ENCODE results near the gene PIK3R5.
"Not testable (repeated sequence)": the region's sequence is repeated elsewhere in the genome, so short reads cannot be mapped to it uniquely, and the experiment has no call there.

PIK3R5 gene

DNA sequence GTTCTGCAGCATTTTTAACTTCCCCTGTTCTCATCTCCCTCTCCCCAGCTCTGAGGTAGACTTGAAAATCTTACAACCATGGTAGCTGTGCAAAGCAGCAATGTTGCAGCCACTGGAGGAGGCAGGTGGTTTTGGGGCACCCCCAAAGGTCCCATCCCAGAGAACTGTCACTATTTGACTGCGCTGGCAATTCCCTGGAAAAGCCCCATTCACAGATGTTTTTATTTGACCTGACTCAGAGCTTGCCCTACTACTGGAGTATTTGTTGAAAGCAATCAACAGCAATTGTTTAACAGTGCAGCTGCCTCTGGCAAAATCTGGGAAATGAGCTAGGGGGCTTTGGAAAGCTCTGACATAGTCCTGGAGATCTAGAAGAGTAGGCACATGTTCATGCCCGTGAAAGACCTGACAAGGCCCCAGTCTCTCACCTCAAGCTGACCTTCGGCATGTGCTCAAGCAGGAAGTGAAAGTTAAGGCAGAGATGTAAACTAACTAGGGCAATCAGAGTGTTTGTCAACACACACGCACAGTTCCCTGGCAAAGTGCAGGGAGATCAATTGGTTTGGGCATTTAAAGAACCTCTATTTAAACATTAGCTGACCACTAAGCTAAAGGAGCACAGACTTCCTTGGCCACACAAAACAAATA, 19.7 kb upstream of the PIK3R5 start:
- DNase-seq, result no peak

DNA sequence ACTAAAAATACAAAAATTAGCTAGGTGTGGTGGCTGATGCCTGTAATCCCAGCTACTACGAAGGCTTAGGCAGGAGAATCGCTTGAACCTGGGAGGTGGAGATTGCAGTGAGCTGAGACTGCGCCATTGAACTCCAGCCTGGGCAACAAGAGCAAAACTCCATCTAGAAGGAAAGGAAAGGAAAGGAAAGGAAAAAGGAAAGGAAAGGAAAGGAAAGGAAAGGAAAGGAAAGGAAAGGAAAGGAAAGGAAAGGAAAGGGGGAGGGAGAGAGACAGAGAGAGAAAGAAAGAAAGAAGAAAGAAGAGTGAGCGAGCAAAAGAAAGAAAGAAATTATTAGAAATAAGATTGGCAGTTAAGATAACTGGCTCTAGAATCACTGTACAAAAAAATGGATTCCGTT, 18.7 kb upstream of the PIK3R5 start:
- not testable (repeated sequence) for DNase-seq

DNA sequence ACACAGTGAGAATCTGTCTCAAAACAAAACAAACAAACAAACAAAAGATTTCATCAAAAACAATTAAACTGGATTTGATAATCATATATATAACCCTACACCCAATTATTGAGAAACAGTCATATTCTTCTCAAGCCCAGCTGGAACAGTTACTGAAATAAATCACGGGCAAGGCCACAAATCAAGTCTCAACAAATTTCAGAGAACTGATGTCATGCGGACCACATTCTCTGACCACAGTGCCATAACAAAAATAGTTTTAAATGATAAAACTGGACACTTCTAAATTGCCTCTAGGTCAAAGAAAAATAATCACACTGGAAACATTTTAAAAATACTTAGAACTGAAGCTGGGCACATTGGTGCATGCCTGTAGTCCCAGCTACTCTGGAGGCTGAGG, 15.9 kb upstream of the PIK3R5 start:
- no peak for DNase-seq

DNA sequence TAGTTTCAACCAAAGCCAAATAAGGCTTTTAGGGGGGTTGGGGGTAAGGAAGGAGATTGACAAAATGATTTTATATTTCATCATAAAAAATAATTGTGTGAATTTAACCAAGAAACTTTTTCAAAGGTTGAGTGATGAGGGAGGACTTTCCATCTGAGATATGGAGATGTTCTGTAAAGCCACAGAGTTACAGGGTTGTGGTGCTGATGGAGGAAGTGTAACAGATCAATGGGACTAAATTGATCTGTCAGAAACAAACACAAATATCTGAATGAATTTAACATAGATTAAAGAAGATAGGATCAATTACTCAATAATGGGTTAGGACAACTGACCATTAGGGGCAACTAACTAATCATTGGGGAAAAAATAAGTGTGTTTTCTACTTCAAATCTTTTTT, 14.2 kb upstream of the PIK3R5 start:
- no peak for DNase-seq

DNA sequence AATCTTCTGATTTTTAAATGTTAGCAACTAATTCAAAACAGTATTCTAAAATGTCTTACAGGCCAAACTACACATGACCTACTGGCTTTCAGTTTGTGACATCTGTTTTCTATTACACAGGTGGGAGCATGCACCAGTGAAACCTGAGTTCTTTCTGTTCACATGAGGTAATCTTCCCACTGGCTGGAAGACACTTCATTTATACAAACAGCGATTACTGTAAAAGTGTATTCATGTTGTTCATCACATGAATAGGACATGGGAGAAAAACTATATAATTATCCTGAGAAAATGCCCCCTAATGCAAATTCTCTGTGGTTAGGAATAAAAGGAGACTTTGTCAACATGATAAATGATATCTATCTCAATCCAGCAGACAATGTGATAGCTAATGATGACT, 11.1 kb upstream of the PIK3R5 start:
- DNase-seq, result no peak

DNA sequence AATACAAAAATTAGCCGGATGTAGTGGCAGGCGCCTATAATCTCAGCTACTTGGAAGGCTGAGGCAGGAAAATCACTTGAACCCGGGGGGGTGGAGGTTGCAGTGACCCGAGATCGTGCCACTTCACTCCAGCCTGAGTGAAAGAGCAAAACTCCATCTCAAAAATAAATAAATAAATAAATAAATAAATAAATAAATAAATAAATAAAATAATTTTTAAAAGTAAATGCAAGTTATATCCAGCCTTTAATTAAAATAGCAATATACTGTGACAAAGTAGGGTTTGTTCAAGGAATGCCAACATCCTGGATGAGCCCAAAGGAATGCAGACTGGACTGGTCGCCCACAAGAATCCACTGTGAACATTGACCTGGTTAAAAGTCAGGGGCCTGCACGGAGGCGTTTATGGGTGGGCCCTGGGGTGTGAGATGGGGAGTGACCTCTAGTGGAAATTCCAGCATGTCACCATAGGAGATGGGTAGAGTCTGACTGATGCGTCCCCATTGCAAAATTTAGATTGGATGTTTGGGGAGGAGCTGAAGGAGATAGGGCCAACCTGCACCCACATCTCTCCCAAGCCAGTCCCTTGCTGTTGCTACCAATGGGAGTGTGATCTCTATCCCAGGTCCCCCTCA, 9.7 kb upstream of the PIK3R5 start:
- no peak for DNase-seq

DNA sequence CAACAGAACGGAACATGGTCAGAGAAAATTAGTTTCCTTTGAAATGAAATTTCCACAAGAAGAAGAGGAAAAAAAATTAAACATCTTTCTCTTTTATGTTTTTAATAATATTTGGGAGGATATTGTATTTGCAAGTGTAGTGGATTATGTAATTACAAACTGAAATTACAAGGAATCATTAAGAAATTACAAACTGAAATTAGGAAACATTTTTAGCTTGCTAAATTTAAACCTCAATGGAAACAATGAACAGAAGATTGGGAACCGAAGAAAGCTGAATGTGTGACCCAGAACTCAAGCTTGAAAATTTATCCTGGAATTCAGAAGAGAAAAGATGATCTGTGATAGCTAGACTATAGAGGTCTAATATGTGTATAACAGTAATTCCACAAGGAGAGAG, 4.4 kb upstream of the PIK3R5 start:
- DNase-seq, result no peak

DNA sequence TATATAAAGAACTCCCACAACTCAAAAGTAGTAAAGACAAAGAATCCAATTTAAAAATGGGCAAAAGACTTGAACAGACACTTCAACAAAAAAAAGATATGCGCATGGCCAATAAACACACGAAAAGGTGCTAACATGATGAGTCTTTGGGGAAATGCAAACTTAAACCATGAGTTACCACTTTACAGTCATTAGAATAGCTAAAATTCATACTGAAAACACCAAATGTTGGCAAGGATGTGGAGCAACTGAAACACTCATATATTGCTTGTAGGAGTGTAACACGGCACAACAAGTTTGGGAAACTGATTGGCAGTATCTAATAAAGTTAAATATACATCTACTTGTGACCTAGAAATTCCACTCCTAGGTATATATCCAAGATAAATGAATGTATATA, 3.0 kb upstream of the PIK3R5 start:
- DNase-seq, result no peak

DNA sequence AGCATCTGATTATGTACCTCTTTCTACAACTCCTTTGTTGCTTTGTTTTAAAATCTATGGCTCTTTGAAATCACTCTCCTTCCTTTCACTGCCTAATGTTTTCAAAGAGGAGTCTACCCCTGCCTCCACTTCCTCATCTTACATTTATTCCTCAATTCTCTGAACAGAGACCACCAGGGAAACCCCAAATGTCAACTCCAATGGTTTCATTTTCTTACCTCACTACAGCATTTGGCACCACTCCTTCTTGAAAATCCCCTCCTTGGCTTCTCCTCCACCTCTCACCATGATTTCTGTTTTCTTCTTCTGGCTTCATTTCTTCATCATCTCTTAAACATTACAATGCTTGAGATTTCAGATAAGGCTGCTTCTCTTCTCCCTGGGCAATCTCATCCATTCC, 2.4 kb upstream of the PIK3R5 start:
- no peak for DNase-seq

DNA sequence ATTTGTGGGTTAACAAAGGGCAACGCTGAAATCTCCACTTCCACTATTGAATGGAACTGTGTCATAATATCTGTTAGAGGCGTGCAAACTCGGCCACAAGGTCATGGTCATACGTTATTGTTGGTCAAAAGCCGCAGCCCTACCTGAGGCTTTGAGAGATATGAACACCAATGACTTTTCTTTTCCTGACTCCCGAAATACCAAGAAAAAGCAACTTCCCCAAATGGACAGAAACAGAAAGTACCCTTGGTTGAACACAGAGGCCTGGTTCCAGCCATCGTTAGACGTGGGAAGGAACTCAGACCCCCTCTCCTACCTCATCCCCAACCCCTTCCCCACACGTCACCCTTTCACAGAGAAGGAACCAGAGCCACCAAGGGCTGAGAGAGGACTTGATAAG, 1.4 kb upstream of the PIK3R5 start:
- DNase-seq, result no peak

DNA sequence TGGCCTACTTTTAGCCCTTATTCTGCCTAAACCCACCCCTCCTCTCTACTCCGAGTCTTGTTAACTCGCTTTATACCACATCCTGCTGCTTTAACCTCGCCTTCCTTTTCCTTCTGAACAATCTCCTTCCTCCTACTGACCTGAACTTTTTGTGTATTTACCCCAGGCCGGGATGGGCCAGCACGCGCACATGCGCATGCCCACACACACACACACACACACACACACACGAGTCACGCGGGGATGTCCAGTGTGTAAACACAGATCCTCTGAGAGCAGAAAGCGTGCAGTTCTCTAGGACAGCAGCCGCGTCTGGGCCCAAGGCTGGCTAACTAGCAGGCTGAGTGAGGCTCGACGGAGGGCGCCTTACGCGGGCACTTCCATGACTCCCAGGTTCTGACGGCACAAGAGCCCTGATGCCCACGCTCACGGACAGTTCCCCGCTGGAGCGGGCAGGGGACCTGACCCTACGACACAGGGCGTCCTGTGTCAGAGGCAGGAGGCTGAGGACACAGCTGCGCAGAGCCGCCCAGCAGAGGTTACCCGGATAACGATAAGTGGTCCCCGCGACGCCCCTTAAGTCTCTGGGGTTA, 610 bp downstream of the PIK3R5 start:
- no peak for DNase-seq

DNA sequence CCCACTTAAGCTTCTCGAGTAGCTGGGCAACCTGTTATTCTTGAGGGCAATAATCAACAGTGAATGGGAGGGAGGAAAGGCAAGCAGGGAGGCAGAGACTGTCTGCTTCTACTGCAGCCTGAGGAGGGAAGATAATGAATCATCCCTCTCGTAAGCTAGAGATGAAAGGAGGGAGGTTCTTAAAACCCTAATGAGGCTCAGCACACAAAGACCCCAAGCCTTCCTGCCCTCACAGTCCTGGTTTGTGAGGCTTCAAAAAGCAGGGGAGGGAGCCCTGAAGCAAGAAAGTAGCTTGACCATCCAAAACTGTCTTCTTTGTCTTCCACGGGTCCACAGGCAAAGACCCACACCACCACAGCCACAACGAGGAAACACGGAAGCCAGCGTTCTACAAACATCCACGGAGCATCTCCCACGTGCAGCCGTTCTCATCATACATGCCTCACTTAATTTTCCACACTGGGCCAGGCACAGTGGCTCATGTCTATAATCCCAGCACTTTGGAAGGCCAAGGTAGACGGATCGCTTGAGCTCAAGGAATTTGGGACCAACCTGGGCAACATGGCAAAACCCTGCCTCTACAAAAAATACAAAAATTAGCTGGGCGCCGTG, 1.8 kb downstream of the PIK3R5 start:
- no peak for DNase-seq

DNA sequence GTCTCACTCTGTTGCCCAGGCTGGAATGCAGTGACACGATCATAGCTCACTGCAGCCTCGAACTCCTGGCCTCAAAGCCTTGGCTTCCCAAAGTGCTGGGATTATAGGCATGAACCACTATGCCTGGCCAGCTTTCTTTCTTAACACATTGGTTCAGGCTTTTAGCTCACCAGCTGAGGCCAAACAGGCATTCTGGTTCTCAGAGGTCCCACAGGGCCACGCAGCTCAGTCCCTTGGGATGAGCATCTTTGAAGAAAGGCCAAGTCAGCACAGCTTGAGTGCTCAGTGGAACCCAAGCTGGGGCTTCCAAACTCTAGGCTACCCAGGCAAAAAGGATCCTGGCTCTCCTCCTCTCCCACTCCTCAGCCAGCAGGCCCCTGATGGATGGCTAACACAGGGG, 2.5 kb downstream of the PIK3R5 start:
- DNase-seq, result no peak

DNA sequence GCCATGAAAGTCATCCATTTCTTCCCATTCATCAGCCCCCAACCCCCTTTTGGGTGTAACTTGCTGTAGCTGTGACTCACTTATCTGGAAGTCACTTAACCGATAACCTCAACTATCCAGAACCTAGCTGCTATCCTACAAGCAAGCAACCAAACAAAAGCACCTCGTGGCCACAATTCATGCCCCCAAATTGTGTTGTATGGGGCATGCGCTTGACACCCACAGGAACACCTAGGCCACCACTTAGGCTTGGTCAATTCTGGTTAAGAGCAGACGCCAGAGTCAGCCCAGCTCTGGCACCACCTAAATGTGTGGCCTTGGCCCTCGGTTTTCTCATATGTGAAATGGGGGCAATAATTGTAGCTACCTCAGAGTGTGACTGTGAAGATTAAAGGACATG, 3.7 kb downstream of the PIK3R5 start:
- no peak for DNase-seq

DNA sequence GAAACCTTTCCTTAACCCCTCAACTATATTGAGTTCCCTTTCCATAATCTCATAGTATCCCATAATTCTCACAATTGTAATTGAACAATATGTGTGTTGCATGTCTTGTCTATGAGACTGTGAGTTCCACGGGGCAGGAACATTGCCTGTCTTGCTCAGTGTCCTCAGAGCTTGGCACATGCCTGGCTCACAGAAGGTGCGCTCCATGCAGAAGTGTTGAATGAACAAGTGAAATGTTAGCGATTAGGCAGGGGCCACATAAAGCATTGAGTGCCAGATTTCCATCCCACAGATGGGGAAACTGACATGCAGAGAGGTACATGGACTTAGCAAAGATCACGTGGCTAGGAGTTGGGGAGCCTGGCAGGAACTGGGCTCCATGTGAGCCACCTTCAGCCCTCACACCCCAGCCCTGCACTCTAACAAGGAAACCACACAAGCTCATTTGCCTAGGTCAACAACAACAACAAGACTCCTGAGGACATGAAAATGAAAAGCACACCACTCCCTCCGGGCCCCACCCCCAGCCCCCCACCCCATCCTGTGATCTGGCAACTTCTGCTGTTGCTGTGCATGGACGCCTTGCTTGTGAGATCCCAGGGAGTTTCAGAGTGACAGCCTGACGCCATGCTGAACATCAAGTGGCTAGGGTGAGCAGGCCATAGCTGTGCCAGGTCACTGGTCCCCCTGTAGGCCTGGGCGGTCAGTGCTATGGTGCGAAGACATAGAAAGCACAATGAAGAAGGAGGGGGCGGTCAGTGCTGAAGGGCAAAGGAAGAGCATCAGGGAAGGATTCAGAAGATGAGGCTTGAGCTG, 5.0 kb downstream of the PIK3R5 start:
- no peak for DNase-seq

DNA sequence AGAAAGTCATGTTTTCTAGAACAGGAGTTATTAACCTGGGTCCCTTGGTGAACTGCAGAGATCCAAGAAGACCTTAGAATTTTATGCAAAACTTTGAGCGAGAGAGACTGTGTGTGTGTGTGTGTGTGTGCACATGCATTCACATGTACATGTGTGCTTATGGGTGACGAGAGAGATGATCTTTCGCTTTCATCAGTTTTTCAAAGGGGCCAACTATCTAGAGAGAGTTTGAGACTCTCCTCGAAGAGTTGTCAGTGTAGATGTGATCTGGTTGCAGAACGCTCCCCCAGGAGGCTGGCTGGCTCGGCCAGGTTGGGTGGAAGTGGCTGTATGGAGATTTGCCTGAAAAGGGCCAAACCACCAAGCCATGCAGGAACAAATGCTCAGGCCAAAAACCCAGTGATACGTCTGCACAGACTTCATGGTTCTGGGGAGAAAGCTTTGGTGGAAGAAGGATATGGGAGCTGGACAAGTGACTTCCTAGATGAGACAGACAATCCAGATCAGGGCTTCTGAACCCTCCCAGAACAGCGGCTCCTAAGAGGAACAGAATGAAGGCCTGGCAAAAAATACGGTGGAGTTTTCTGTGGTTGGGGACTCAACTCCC, 6.1 kb downstream of the PIK3R5 start:
- DNase-seq, result no peak

DNA sequence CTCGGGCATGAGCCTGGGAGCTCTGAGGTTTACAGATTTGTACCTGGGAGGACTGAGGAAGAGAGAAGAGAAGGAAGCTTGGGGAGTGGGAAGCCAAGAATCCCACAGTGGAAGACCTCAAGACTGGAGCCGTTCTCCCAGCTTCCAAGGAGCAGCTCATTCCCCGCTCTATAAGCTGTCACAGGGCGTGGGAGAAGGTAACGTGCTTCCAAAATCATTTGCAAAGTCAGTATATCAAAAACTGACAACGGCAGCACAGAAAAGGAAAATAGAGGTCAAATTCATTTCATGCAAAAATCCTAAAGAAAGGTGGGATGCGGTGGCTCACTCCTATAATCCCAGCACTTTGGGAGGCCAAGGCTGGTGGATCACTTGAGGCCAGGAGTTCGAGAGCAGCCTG, 7.8 kb downstream of the PIK3R5 start:
- DNase-seq, result no peak

DNA sequence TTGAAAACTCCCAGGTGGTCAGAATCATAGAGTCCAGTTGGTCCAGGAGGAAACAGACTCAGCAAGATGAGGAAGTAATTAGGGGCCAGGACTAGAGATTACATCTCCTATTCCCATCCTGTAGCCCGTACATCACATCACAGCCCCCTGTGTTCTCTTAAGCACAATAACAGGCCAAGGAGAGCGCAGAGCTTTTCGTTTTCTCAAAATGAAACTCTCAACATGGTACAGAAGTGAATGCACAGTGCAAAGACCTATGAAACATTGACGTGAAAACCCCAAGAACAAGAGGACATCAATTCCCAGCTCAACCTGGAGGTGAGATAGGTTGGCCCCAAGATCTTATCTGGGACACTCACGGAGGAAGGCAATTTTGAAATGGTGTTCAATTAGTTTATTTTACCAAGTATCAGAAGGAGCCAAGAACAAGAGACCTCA, 9.0 kb downstream of the PIK3R5 start:
- no peak for DNase-seq

DNA sequence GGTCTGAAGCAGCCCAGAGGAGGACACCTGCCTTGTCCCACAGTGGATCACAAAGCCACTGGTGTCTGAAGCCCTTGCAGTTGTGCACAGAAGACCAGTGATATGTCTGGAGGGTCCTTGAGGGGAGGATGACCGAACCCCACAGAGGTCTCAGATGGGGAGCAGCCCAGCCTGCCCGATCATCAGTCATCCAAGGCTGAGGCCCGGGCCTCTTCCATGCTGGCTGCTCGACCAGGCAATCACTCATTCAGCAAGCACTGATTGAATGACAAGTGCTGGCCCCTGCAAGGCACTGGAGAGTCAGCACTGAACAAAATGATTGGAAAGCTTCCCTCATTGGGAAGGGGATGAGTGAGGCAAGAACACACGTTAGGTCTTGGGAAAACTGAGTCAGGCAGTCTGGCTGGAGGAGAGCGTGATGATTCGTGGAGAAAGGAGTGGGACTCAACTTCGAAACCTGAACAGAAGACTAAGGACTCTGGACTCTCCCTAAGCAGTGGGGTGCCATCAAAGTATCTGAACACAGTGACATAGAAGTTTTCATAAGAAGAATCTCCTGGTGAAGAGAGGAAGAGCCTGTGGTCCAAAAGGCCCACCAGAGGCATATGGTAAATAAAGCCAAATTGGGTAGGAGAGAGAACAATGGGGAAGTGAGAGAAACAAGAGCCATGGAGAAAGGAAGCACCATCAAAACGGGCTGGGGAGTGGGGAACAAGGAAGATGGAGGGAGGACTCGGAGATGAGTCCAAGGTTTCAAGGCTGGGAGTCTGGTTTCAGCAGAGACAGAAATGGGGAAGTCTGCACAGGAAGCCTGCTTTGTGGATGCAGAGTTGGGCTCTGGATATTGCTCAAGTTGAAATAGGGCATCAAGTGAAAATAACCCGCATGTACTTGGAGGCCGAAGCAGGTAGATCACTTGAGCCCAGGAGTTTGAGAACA, 10.2 kb downstream of the PIK3R5 start:
- no peak for DNase-seq

DNA sequence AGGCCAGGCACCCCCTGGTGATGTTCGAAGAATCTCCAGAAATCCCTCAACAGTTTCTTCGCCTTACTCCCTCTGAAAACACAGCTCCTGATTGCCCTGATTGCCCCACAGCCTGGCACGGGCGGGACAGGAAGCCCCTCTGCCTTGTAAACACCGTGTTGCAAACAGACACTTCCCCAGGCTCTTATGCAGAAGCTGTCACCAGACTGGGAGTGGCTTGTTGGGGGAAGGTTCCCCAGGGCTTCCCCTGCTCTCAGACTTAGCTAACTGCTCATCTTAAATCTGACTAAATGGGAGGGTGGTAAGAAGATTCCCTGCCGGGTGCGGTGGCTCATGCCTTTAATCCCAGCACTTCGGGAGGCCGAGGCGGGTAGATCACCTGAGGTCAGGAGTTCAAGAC, 11.2 kb downstream of the PIK3R5 start:
- DNase-seq, result peak; percentile 77

DNA sequence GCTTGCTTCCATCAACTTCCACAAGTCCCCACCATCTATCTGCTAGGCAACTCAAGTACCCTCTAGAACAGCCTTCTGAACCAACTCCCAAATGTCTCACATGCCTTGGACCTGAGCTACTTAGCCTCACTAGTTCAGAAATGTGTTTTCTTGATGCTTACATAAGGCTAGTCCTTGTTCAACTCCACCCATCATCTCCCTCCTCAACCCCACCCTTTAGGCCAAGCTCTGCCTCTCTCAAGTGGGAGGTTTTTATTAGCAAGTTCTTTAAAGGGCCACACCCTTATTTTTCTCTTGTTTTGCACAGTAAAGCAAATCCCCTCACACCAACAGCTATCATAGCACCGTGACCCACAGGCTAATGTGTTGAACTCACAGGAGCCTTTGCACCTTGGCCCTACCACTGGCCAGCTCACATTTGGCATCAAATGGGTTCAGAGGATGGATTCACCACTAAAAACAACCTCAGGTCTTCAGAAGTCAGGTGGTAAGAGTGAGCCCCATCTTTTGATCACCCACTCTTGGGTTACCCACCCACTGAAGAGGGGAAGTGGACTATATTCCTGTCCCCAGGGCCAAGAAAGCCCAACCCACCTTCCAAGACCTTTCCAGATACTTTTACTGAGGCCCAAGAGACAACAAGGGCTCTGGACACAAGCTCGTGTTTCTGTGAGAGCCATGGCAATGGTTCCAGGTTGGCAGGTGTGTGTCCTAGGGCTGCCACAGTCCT, 12.2 kb downstream of the PIK3R5 start:
- DNase-seq, result no peak

All from activated gamma-delta T cell treated with Interleukin-2 at 50 U/mL for 16 hours (primary cell).